Sciatic nerve (tissue), 2 donors: ENCODE data around the gene SKAP1. TPM values are rescaled to one million over a fixed set of nuclear protein-coding genes. Genes with fewer than 3 reads are reported as not detected.
"Not testable (repeated sequence)": the region's sequence is repeated elsewhere in the genome, so short reads cannot be mapped to it uniquely, and the experiment has no call there.

Experiments used
- ATAC-seq: fragments of 200-7000 bp; cut with Tn5 transposase; one replicate; pipeline ENCODE4 v1.9.1; 2020; ENCODE audit warnings: mild to moderate bottlenecking, moderate library complexity
- DNase-seq: peaks from one replicate; pipeline ENCODE4 v3.0.0-alpha.2; 2020; ENCODE audit warnings: low spot score
- intact Hi-C: fragments of 100-400 bp; cut with DNase I; formaldehyde crosslinking; loops from one replicate; pipeline ENCODE4 v1.14.2; 2022
- total RNA-seq: library from RNA; stranded (reverse); fragmentation: NEBNext Ultra II Directional; extraction: Animal tissue kit (Norgen Biotek cat#: 25700); gene quantifications from one replicate; pipeline ENCODE4 v1.2.1, GENCODE V29; 2021
- donor health status: DM: no; HTN: no; CAD: no.
- donor health status: DM: no; HTN: no; CAD: no.

SKAP1 gene
- total RNA-seq, 1 donor from 2014 or later, result 7.4 TPM

DNA sequence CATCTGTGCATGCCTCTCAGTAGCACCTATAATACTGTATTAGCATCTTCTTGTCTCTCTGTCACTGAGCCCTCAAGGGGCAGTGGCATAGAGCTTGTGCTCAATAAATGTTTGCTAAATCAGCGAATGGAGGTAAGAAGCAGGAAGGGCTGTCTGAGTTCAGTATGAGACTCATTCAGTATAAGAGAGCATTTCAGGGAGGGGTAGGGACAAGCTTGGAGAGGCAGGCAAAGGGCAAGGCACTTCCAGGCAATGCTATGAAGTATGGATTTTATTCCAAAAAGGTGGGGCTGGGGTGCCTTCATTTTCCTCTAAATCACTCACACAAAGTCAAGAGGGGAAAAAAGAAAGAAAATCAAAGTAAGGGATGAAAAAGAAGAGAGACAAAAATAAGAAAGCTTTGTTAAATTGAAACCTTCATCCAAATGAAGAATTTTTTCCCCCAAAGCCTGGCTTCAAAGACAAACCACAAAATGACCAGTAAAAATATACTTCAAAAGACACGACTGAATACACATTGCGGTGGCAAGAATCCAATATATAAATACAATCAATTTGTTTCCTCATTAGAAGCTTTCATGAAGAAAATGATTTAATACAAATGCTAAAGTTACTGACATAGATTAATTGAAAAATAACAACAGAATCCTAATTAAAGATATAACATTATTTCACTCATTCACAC is 51.2 kb downstream of the SKAP1 start:
- ATAC-seq, result no peak
- intact Hi-C loops, result no loop called here
- no peak for DNase-seq

DNA sequence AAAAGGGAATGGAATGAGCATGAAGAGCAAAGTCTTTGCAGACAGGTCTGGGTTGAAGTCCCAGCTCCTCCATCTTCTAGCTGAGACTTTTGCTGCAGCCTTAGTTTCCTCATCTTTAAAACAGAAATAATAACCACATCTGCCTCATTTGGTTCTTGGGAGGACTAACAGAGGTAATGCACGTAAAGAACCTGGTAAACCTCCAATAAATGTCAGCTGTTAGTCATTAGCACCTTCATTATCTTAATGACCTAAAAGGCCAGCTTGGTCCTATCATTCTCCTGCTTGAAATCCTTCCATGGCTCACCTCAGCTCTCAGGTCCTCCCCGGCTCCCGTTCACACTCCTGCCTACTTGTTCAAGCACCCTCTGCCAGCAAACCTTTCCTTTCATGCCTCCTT is 51.8 kb downstream of the SKAP1 start:
- ATAC-seq, result no peak
- no peak for DNase-seq

DNA sequence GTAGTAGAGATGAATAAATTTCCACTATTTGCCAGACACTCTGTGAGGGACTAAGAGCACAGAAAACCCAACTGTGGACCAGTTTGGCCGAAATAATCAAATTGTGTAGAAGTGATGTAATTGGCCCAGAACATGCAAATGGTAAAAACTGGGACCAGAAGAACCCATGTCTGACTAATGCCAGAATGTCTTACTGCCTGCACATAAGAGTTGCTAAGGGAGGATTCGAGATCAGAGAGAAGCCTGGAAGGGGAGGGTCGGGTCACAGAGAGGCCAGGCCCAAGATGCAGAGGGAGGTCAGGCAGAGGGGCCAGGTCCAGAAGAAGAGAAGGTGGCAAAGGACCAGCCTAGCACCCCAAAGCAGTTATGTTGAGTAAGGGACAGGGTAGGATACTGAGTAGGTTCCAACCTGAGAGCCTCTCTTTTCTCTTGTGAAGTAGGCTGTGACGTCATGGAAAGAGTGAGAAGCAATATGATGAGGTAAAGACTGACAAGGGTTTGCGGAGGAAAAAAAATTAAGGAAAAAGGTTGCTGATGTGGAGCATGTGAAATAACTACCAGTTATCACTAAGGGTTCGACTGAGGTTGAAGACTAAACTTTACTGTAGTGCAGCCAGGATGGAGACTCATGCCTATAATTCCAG is 53.2 kb downstream of the SKAP1 start:
- ATAC-seq, result no peak
- intact Hi-C loops, result no loop called here
- DNase-seq, result no peak

More for the DNA sequence above, 51.8 kb downstream of the SKAP1 start:
- intact Hi-C loops, result no loop called here

DNA sequence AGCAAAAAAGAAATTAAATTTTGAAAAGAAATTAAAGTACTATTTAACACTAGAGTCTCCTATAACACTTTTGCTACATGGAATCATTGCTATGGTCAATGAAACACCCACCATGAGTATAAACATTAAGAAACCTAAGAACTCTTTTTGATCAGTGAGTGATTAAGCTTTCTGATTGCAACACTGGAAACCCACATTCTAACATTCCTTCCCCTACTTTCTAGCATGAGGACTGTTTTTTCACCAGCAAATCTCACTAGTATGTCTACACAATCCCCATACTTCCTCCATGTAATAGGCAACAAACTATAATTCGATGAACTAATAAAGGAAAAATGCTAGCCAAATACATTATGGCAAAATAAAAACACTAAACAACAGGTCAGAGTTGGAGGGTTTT is 54.7 kb downstream of the SKAP1 start:
- DNase-seq, result no peak
- intact Hi-C loops, result no loop called here
- ATAC-seq, result no peak

DNA sequence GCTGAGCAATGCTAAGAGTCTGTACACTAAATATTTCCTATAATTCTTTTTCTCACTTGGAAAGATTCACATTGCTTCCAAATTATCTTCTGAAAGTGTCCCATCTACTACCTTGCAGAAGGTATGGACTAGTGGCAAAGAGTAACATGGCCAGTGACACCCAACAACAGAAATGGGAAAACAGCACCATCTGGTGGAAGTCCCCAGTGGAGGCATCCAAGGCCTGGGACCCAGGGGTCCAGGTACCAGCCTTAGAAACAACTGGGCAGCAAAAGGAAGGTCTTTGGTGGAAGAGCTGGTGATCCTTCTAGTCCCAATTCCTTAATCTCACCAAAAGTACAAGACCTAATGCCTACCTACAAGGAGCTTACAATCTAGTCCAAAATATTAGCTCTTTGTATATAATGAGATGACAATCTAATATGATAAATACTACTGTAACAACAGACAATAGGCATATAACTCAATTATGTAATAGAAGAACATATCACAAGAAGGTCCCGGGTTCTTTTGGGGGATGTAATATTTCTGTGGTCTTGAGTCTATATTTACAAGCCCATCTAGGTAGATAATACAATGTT is 55.3 kb downstream of the SKAP1 start:
- intact Hi-C loops, result no loop called here
- DNase-seq, result no peak
- ATAC-seq, result no peak

DNA sequence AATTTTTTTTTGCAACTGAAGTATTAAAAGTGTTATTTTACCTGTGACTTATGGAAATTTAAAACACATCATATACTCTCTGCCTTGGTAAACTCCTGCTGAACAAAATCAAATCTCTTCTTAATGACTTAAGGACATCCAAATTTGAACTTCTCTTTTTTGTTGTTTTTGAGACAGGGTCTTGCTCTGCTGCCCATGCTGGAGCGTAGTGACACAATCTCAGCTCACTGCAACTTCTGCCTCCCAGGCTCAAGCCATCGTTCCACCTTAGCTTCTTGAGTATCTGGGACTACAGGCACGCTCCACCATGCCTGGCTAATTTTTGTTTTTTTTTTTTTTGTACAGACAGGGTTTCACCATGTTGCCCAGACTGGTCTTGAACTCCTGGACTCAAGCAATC is 56.1 kb downstream of the SKAP1 start:
- intact Hi-C loops, result no loop called here
- DNase-seq, result no peak
- no peak for ATAC-seq

DNA sequence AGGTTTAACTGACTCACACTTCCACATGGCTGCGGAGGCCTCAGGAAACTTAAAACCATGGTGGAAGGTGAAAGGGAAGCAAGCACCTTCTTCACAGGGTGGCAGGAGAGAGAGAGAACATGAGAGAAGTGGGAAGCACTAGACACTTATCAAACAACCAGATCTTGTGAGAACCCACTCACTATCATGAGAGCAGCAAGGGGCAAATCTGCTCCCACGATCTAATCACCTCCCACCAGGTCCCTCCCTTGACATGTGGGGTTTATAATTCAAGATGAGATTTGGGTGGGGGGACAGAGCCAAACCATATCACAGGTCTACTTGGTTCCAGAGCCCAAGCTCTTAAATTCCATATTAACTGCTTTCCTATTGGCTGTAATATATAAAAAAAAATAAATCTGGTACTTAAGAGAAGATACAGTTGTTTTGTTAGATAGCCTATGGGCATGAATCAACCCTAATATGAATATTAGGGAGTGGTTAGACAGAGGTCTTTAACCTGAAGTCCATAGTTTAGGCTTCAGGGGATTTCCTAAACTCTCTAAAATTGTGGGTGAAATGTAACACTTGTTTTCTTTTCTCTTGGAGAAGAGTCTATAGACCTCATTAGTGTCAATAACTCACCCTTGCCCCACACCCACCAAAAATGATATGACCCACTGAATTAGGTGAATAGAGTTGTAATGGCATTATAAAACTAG is 56.7 kb downstream of the SKAP1 start:
- DNase-seq (no peak), ATAC-seq (no peak)
- intact Hi-C loops, result no loop called here

DNA sequence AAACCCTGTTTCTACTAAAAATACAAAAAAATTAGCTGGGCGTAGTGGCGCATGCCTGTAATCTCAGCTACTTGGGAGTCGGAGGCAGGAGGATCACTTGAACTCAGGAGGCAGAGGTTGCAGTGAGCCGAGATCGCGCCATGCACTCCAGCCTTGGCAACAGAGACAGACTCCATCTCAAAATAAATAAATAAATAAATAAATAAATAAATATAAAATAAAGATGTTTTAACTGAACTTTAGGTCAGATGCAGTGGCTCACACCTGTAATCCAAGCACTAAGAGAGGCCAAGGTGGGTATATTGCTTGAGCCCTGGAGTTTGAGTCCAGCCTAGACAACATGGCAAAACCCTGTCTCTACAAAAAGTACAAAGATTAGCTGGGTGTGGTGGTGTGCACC is 61.0 kb downstream of the SKAP1 start:
- ATAC-seq, result not testable (repeated sequence)

DNA sequence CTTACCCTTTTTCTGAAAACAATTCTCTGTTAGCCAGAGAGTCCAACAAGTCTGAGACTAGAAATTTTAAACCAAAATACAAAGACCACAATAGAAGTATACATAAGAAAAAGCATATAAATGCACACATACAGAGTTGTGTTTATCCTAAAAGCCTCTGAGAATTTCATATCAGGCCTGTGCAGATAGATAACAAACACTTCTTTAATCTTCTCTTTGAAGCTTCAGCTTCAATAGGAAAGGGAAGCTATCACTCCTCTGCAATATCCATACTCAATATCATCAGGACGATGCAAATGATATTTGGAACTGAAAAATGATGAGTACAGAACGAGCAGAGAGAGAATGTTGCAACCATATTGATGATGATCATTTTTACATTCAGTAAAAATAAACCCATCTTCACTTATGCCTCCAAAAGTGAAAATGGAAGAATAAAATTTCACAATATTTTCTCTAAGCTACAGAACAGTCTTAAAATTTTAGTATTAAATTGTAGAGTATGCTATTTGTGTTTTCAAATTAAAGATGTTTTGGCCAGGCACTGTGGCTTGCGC is 61.6 kb downstream of the SKAP1 start:
- intact Hi-C loops, result no loop called here
- ATAC-seq (no peak), DNase-seq (no peak)

More for the DNA sequence above, 61.0 kb downstream of the SKAP1 start:
- DNase-seq, intact Hi-C loops: not testable (repeated sequence)

DNA sequence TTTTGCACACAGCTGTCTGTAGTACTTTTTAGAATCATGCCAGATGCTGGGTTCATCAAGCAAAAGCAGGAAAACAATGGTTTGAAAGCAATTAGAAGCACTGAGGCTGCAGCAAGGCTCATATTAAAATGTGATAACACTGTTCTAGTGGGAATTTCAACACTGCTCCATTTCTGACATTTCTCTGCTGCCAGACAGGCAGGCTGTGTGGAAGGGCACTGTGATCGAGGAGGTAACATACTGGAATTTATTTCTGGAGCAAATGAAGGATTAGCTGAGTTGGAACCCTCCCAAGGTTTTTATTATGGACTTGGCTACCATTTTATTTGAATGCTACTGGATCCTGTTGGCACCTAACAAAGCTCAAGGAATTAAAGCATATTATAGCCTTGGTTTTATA is 66.9 kb downstream of the SKAP1 start:
- DNase-seq (no peak), ATAC-seq (no peak)
- intact Hi-C loops, result no loop called here

DNA sequence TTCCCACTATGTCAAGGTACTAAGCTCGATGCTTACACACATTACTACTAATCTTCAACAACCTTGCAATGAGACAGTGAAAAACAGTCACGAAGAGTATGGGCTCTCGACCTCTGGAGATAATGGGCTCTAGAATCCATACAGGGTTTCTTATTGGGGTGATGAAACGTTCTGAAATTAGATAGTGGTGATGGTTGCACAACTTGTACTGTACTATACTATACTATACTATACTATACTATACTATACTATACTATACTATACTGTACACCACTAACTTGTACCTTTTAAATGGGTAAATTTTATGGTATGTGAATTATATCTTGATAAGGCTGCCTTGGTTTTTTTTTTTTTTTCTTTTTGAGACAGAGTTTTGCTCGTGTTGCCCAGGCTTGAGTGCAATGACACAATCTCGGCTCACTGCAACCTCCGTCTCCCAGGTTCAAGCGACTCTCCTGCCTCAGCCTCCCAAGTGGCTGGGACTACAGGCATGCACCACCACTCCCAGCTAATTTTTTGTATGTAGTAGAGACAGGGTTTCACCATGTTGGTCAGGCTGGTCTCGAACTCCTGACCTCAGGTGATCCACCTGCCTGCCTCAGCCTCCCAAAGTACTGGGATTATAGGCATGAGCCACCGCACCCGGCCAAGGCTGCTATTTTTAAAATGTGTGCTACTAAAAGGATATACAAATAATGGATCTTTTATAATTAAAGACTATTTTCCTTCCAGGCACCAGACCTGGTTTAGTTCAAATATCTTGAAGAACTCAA is 69.0 kb downstream of the SKAP1 start:
- DNase-seq, intact Hi-C loops, ATAC-seq: not testable (repeated sequence)

DNA sequence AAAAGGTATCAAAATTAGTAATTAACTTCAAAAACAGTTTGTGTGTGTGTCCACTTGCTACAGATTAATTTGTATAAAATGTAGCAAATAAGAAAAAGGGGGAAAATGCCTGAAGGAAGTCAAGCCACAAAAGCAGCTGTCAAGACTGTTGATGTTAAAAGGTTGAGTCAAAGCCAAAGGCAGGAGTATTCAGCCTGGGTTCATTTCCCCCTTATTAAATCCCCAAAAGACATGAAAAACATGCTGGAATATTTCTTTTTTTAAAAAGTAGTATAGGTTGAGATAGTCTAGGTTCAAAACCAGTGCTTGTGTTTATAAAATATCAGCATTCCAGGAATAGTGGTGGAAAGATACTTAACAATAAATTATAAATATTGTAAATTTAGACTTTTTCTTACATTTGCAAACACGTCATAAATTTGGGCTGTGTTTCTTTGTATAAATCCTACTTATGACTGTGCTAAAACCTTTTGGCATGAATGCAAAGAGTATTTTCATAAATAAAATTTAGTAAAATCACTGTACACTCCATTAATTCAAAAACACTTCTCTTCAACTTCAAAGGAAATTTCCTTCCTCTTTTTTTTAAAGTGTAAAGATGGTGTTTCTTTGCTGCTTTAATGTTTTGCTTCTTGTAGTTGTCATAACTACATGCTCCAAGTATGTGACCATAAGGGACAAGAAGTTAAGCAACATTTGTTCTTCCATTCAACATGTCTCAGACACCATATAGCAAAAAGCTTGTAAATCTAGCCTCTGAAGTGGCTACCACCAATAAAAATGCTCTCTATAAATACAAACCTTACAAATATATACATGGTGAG is 72.0 kb downstream of the SKAP1 start:
- no peak for ATAC-seq
- no peak for DNase-seq
- intact Hi-C loops, result no loop called here

DNA sequence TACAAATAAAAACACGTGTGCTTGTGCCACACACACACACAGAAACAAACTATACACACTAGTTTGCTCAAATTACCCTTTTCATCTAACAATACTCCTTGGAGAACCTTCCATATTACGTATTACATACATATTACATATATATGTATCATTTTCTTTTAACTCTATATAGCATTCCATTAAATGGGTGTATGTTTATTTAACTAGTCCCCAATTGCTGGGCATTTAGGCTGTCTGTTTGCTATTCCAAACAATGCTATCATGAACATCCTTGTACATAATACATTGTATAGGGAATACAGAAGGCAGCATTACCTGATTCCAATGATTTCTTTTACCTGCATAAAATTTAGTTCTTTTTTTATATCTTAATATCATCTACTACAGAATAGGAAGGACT is 73.1 kb downstream of the SKAP1 start:
- intact Hi-C loops, result no loop called here
- ATAC-seq, result no peak
- DNase-seq, result no peak

DNA sequence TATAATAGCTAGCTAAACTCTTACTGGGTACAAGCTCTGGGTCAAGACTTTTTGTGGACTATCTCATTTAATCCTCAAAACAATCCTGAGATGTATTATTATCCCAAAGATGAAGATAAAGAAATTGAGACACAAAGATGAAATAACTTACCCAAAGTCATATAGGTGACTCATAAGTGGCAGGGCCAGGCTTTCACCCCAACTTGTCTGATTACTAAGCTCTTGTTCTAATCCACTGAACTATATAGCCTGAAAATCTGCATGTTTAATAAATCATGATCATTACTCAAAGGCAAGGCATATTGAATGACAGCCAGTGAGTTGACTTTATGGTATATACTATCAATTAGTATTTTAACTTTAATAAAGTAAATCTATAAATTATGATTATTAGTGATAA is 77.4 kb downstream of the SKAP1 start:
- DNase-seq (no peak), ATAC-seq (no peak)
- intact Hi-C loops, result no loop called here

DNA sequence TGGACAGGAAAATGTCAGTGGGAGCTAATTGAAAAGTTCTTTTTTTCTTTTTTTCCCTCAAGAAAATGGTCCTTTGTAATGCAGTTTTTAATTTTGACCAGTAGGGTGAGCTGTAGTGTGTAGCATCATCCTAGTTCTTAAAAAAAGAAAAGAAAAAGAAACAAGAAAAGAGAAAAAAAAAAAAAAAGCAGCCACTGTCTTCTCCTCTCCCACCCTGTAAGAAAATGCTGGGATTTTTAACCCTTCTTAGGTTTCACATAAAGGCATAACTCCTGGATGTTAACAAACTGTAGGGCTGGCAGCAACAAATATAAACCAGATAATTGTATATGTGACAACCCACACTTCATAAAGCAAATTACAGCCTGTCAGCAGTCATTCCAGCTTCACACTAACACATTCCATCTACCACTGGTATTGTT is 78.1 kb downstream of the SKAP1 start:
- intact Hi-C loops, result no loop called here
- DNase-seq, result no peak
- ATAC-seq, result no peak

DNA sequence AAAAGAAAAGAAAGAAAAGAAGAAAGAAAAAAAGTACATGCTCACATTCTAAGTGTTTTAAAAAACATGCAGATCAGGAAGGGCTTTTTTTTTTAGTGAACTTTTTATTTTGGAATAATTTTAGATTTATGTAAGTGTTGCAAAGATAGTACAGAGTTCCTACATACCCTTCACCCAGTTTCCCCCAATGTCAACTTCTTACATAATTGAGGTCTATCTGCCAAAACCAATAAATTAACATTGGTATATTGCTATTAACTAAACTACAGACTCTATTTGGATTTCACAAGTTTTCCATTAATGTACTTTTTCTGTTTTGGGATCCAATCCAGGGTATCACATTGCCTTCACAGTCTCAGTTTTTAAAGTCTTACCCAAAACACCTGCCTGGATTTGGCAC is 81.7 kb downstream of the SKAP1 start:
- intact Hi-C loops, result loop anchor here (5.0 kb wide), 1 partner anchor 249 kb away; no protein-coding TSS in a partner anchor
- ATAC-seq, result no peak

DNA sequence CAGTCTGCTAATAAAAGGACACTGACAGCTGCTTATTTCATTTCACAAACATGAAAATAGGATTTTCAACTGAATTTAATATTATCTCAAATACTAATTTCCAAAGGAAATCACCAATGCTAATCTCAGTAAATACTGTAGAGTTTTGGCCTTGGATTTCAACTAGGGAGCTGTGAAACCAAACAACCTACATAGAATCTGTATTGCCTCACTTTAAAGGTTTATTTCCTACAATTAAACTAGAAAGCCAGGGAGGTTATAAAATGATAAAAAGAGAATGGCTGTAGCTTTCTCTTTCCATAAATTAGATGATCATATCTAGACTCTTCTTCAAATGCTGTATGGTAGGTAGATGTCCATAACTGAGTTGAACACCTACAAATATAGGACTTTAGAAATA is 82.8 kb downstream of the SKAP1 start:
- no peak for DNase-seq
- ATAC-seq, result no peak
- intact Hi-C loops, result loop anchor here (5.0 kb wide), 1 partner anchor 250 kb away; no protein-coding TSS in a partner anchor

More for the DNA sequence above, 81.7 kb downstream of the SKAP1 start:
- DNase-seq, result no peak

DNA sequence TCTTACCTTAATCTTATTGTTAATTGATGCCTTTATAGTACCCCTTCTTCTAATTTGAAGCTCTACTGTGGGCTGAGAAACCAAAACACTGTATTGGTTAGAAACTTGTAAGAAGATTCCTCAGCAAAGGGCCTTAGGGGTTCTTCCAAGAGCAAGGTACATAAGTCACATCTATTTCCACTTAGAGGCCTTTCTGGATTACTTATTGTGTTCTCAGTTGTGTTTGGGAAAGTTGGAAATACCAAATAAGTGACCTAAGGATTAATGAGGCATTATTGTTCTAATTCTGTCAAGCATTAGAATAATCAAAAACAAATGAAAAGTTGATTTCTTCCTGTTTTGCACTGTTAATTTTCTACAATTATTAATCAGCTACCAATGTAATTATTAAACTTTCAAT is 85.8 kb downstream of the SKAP1 start:
- ATAC-seq, result no peak
- intact Hi-C loops, result no loop called here
- no peak for DNase-seq
